ENCODE data around the gene CASP8AP2.
A peak's percentile ranks its signal among the peaks of the same experiment; 100 is the strongest.

The CASP8AP2 gene

GRCh38 chr6:89789980-89790379, 39.7 kb upstream of the CASP8AP2 start:
- H3K9me2 ChIP-seq (ENCODE audit: low read depth, low read length) = no peaks in the 10 kb centered on the region
- H3K79me2 ChIP-seq (ENCODE audit: insufficient read depth, low read length) = no peaks in the 10 kb centered on the region
- H3K4me1 ChIP-seq (ENCODE audit: insufficient read depth, low read length, severe bottlenecking) = peaks cover 19% of the 10 kb centered on the region
- H3K4me3 ChIP-seq (ENCODE audit: low read depth, low read length, poor library complexity, severe bottlenecking) = no peak overlapping the region
- H3K9me3 ChIP-seq (ENCODE audit: low read length) = no peaks in the 10 kb centered on the region
- H2AFZ ChIP-seq (ENCODE audit: low read length) = no peak overlapping the region
- TF ChIP-seq EZH2 (IDR thresholded peaks at IDR 0.05; ENCODE audit: borderline replicate concordance, low read length) (no peak), CTCF (IDR thresholded peaks at IDR 0.05; ENCODE audit: low read length) (no peak)
- H3K36me3 ChIP-seq (ENCODE audit: insufficient read depth, low read length) = peaks cover 94% of the 10 kb centered on the region
- no peaks in the 10 kb centered on the region for H3K27me3 ChIP-seq (ENCODE audit: insufficient read depth, low read length)
- no peak overlapping the region for H3K4me2 ChIP-seq (ENCODE audit: low read length)
- no peaks in the 10 kb centered on the region for H4K20me1 ChIP-seq (ENCODE audit: insufficient read depth, low read length)
- H3F3A ChIP-seq (ENCODE audit: insufficient read depth, low read length) = no peaks in the 10 kb centered on the region
- H3K27ac ChIP-seq (ENCODE audit: low read depth, low read length, poor library complexity, severe bottlenecking) = no peak overlapping the region
- H3K9ac ChIP-seq (ENCODE audit: low read length) = no peak overlapping the region

GRCh38 chr6:89790403-89790802, 39.3 kb upstream of the CASP8AP2 start:
- no peak overlapping the region for H3K4me3 ChIP-seq (ENCODE audit: low read depth, low read length, poor library complexity, severe bottlenecking)
- H3K36me3 ChIP-seq (ENCODE audit: insufficient read depth, low read length) = peaks cover 94% of the 10 kb centered on the region
- no peaks in the 10 kb centered on the region for H3K9me3 ChIP-seq (ENCODE audit: low read length)
- no peaks in the 10 kb centered on the region for H3K27me3 ChIP-seq (ENCODE audit: insufficient read depth, low read length)
- H3K79me2 ChIP-seq (ENCODE audit: insufficient read depth, low read length) = no peaks in the 10 kb centered on the region
- no peak overlapping the region for H2AFZ ChIP-seq (ENCODE audit: low read length)
- H3K4me2 ChIP-seq (ENCODE audit: low read length) = no peak overlapping the region
- H3F3A ChIP-seq (ENCODE audit: insufficient read depth, low read length) = no peaks in the 10 kb centered on the region
- no peak for TF ChIP-seq CTCF (IDR thresholded peaks at IDR 0.05; ENCODE audit: low read length)
- TF ChIP-seq EZH2 (IDR thresholded peaks at IDR 0.05; ENCODE audit: borderline replicate concordance, low read length) = no peak
- H4K20me1 ChIP-seq (ENCODE audit: insufficient read depth, low read length) = no peaks in the 10 kb centered on the region
- no peak overlapping the region for H3K27ac ChIP-seq (ENCODE audit: low read depth, low read length, poor library complexity, severe bottlenecking)
- no peaks in the 10 kb centered on the region for H3K9me2 ChIP-seq (ENCODE audit: low read depth, low read length)
- H3K4me1 ChIP-seq (ENCODE audit: insufficient read depth, low read length, severe bottlenecking) = peaks cover 19% of the 10 kb centered on the region
- no peak overlapping the region for H3K9ac ChIP-seq (ENCODE audit: low read length)

- Histone ChIP-seq H3K27me3 (ENCODE audit: insufficient read depth, low read length) (no peaks in the 10 kb centered on the region), H3K36me3 (ENCODE audit: insufficient read depth, low read length) (peaks cover 77% of the 10 kb centered on the region), H3K4me2 (ENCODE audit: low read length) (no peak overlapping the region)
Observed at GRCh38 chr6:89792881-89793280, 36.8 kb upstream of the CASP8AP2 start.

More at GRCh38 chr6:89792881-89793280, 36.8 kb upstream of the CASP8AP2 start:
- no peaks in the 10 kb centered on the region for H3F3A ChIP-seq (ENCODE audit: insufficient read depth, low read length)
- H3K27ac ChIP-seq (ENCODE audit: low read depth, low read length, poor library complexity, severe bottlenecking) = peak overlapping the region; percentile 16
- no peak overlapping the region for H2AFZ ChIP-seq (ENCODE audit: low read length)
- H3K4me3 ChIP-seq (ENCODE audit: low read depth, low read length, poor library complexity, severe bottlenecking) = no peak overlapping the region
- H3K9me2 ChIP-seq (ENCODE audit: low read depth, low read length) = no peaks in the 10 kb centered on the region
- no peaks in the 10 kb centered on the region for H3K9me3 ChIP-seq (ENCODE audit: low read length)
- TF ChIP-seq EZH2 (IDR thresholded peaks at IDR 0.05; ENCODE audit: borderline replicate concordance, low read length) (no peak), CTCF (IDR thresholded peaks at IDR 0.05; ENCODE audit: low read length) (peak; percentile 66)
- no peaks in the 10 kb centered on the region for H4K20me1 ChIP-seq (ENCODE audit: insufficient read depth, low read length)
- H3K79me2 ChIP-seq (ENCODE audit: insufficient read depth, low read length) = no peaks in the 10 kb centered on the region
- no peak overlapping the region for H3K9ac ChIP-seq (ENCODE audit: low read length)
- H3K4me1 ChIP-seq (ENCODE audit: insufficient read depth, low read length, severe bottlenecking) = peaks cover 19% of the 10 kb centered on the region

All from OCI-LY1 (cell line).